ENCODE measurements around the gene ATP6V1G1. TPM values are rescaled to one million over a fixed set of nuclear protein-coding genes. Genes with fewer than 3 reads are reported as not detected.
"Not testable (repeated sequence)": the region's sequence is repeated elsewhere in the genome, so short reads cannot be mapped to it uniquely, and the experiment has no call there.

Gene ATP6V1G1
- total RNA-seq, 1 donor from 2014 or later = 111 TPM

- peaks cover 10% of the 10 kb centered on the region for H3K36me3 Mint-ChIP-seq (ENCODE audit: low read depth)
- no peaks in the 10 kb centered on the region for H3K27me3 Mint-ChIP-seq (ENCODE audit: low read depth)
- peaks cover 32% of the 10 kb centered on the region for H3K4me1 Mint-ChIP-seq
- peak overlapping the region; percentile 67 for H3K4me3 Mint-ChIP-seq
- TF ChIP-seq CTCF (conservative IDR thresholded peaks at IDR 0.05) = no peak
- DNase-seq (ENCODE audit: low read depth, low spot score) = no peak
- H3K27ac Mint-ChIP-seq (ENCODE audit: unreplicated experiment) = no peak overlapping the region
- no peaks in the 10 kb centered on the region for H3K9me3 Mint-ChIP-seq
Measured at GRCh38 chr9:114591291-114591787, 3.8 kb downstream of the ATP6V1G1 start.

DNA sequence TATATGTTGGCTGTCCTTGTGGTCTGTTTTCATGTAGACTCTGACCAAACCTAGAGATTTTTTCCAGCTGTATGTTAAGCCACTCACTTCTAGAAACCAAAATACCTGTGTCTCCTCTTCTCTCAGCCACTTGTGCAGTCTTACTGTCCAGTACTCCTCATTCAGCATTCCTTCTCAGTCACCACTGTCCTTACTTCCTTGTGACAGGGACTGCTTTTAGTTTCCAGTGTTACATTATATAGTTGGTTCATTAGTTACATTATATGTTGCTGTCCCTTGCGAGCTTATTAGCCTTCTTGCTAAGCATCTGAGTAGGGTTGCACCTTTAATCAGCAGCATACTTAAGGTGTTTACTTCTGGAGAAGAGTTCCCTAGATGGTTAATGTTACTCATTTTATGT is 4.3 kb downstream of the ATP6V1G1 start:
- peaks cover 31% of the 10 kb centered on the region for H3K4me1 Mint-ChIP-seq
- no peak for DNase-seq (ENCODE audit: low read depth, low spot score)
- H3K36me3 Mint-ChIP-seq (ENCODE audit: low read depth) = peaks cover 13% of the 10 kb centered on the region
- H3K9me3 Mint-ChIP-seq = no peaks in the 10 kb centered on the region
- H3K27me3 Mint-ChIP-seq (ENCODE audit: low read depth) = no peaks in the 10 kb centered on the region
- H3K4me3 Mint-ChIP-seq = peak overlapping the region; percentile 67
- TF ChIP-seq CTCF (conservative IDR thresholded peaks at IDR 0.05) = no peak
- H3K27ac Mint-ChIP-seq (ENCODE audit: unreplicated experiment) = no peak overlapping the region

DNA sequence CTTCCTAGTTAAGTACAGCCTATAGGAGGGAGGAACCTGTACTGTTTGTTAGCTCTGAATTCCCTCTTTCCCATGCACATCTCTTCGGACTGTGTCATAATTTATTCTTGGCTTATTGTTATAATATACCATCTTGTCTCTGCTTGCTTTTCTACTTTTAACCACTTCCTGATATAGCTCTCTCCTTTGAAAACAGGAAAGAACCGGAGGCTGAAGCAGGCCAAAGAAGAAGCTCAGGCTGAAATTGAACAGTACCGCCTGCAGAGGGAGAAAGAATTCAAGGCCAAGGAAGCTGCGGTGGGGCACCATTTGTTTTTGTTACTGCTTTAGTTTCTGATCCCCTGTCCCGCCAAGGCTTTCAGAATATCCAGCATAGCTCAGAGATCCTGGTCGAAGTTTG is 4.8 kb downstream of the ATP6V1G1 start:
- no peak for TF ChIP-seq CTCF (conservative IDR thresholded peaks at IDR 0.05)
- peaks cover 25% of the 10 kb centered on the region for H3K4me1 Mint-ChIP-seq
- no peaks in the 10 kb centered on the region for H3K27me3 Mint-ChIP-seq (ENCODE audit: low read depth)
- peak overlapping the region; percentile 67 for H3K4me3 Mint-ChIP-seq
- no peak for DNase-seq (ENCODE audit: low read depth, low spot score)
- H3K9me3 Mint-ChIP-seq = no peaks in the 10 kb centered on the region
- no peak overlapping the region for H3K27ac Mint-ChIP-seq (ENCODE audit: unreplicated experiment)
- peaks cover 15% of the 10 kb centered on the region for H3K36me3 Mint-ChIP-seq (ENCODE audit: low read depth)

DNA sequence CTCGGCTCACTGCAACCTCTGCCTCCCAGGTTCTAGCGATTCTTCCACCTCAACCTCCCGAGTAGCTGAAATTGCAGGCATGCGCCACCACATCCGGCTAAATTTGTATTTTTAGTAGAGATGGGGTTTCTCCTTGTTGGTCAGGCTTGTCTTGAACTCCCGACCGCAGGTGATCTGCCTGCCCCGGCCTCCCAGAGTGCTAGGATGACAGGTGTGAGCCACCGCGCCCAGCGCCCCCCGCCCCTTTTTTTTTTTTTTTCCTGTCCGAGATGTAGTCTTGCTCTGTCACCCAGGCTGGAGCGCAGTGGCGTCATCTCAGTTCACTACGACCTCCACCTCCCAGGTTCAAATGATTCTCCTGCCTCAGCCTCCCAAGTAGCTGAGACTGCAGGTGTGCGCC is 6.6 kb downstream of the ATP6V1G1 start:
- no peak for DNase-seq (ENCODE audit: low read depth, low spot score)
- no peaks in the 10 kb centered on the region for H3K9me3 Mint-ChIP-seq
- H3K27me3 Mint-ChIP-seq (ENCODE audit: low read depth) = no peaks in the 10 kb centered on the region
- TF ChIP-seq CTCF (conservative IDR thresholded peaks at IDR 0.05) = no peak
- H3K4me3 Mint-ChIP-seq = no peak overlapping the region
- peaks cover 24% of the 10 kb centered on the region for H3K36me3 Mint-ChIP-seq (ENCODE audit: low read depth)
- no peak overlapping the region for H3K27ac Mint-ChIP-seq (ENCODE audit: unreplicated experiment)
- peaks cover 14% of the 10 kb centered on the region for H3K4me1 Mint-ChIP-seq

- H3K4me3 Mint-ChIP-seq; H3K27ac Mint-ChIP-seq (ENCODE audit: unreplicated experiment); DNase-seq (ENCODE audit: low read depth, low spot score); H3K4me1 Mint-ChIP-seq; H3K9me3 Mint-ChIP-seq; H3K27me3 Mint-ChIP-seq (ENCODE audit: low read depth): not testable (repeated sequence)
- H3K36me3 Mint-ChIP-seq (ENCODE audit: low read depth) = peaks cover 40% of the 10 kb centered on the region
Measured at GRCh38 chr9:114600502-114601248, 13.1 kb downstream of the ATP6V1G1 start.

GRCh38 chr9:114601787-114602186 is 14.2 kb downstream of the ATP6V1G1 start:
- not testable (repeated sequence) for DNase-seq (ENCODE audit: low read depth, low spot score); H3K9me3 Mint-ChIP-seq; H3K27me3 Mint-ChIP-seq (ENCODE audit: low read depth); H3K4me1 Mint-ChIP-seq; H3K27ac Mint-ChIP-seq (ENCODE audit: unreplicated experiment); H3K4me3 Mint-ChIP-seq
- H3K36me3 Mint-ChIP-seq (ENCODE audit: low read depth) = peaks cover 34% of the 10 kb centered on the region
